Spinal cord (tissue), 10 donors: ENCODE measurements around the gene NOL4L. TPM values are rescaled to one million over a fixed set of nuclear protein-coding genes. Genes with fewer than 3 reads are reported as not detected.

Source experiments
- DNase-seq, 6 donors: peaks; one replicate each; pipeline versions ENCODE4 v3.0.0 to v3.0.0-alpha.2; 2013 to 2015; ENCODE audit warnings: low spot score in 6 of 6, low read depth in 4 of 6
- H3K27ac ChIP-seq: one replicate; pipeline ENCODE4 v1.5.1; 2013; ENCODE audit warnings: low read depth, low read length, control low read depth
- H3K27me3 ChIP-seq: one replicate; pipeline ENCODE4 v1.6.1; 2013; ENCODE audit warnings: low read length; ENCODE audit not compliant: control insufficient read depth, insufficient read depth
- H3K36me3 ChIP-seq: one replicate; pipeline ENCODE4 v1.6.1; 2013; ENCODE audit warnings: low read length; ENCODE audit not compliant: control insufficient read depth, insufficient read depth
- H3K4me1 ChIP-seq: one replicate; pipeline ENCODE4 v1.6.1; 2013; ENCODE audit warnings: low read length; ENCODE audit not compliant: control insufficient read depth, insufficient read depth
- H3K4me3 ChIP-seq: one replicate; pipeline ENCODE4 v1.5.1; 2013; ENCODE audit warnings: low read depth, low read length, control low read depth
- H3K9me3 ChIP-seq: one replicate; pipeline ENCODE4 v1.6.1; 2013; ENCODE audit warnings: low read length; ENCODE audit not compliant: control insufficient read depth, insufficient read depth
- WGBS: methylation state at CpG from one replicate; pipeline ENCODE4 v1.1.5; 2013; ENCODE audit warnings: missing lambda C conversion rate; ENCODE audit not compliant: insufficient coverage; 5-methylcytosine and 5-hydroxymethylcytosine counted together
- polyA plus RNA-seq, 2 donors: library from polyadenylated mRNA; unstranded; fragments of 120-200 nt; gene quantifications; one replicate each; pipeline ENCODE4 v1.2.1, GENCODE V29; 2013; ENCODE audit not compliant: insufficient read length in 2 of 2
- total RNA-seq, 2 donors: library from RNA; depleted of rRNA in 1 of 2; stranded (reverse); fragments of 120-200 nt in 1 of 2; fragments of >200 nt in 1 of 2; gene quantifications; one replicate each; pipeline versions ENCODE4 v1.2.3 to v1.2.4, GENCODE V29; 2013 to 2014
- donor health status: healthy.

The NOL4L gene
- total and polyA plus RNA-seq, 4 donors, result 13.3 to 67.6 (median 44.5) TPM

GRCh38 chr20:32607727-32608663 is 22.9 kb upstream of the NOL4L start:
- H3K9me3 ChIP-seq, result no peaks in the 10 kb centered on the region
- DNase-seq, result no peak
- H3K4me3 ChIP-seq, result no peak overlapping the region
- H3K4me1 ChIP-seq, result peaks cover 44% of the 10 kb centered on the region
- H3K36me3 ChIP-seq, result peaks cover 3% of the 10 kb centered on the region
- peaks cover 5% of the 10 kb centered on the region for H3K27me3 ChIP-seq
- WGBS, result 75% methylated on average over 19 of the region's 22 CpGs
- no peak overlapping the region for H3K27ac ChIP-seq

GRCh38 chr20:32607324-32607723 is 22.2 kb upstream of the NOL4L start:
- Histone ChIP-seq H3K36me3 (peaks cover 3% of the 10 kb centered on the region), H3K4me1 (peaks cover 42% of the 10 kb centered on the region), H3K27me3 (peaks cover 5% of the 10 kb centered on the region), H3K4me3 (no peak overlapping the region), H3K9me3 (no peaks in the 10 kb centered on the region), H3K27ac (no peak overlapping the region)
- DNase-seq, result no peak
- WGBS, result 77% methylated on average over 8 of the region's 8 CpGs

GRCh38 chr20:32606790-32607189 is 21.7 kb upstream of the NOL4L start:
- H3K9me3 ChIP-seq, result no peaks in the 10 kb centered on the region
- H3K27ac ChIP-seq, result no peak overlapping the region
- DNase-seq, result no peak
- H3K4me3 ChIP-seq, result no peak overlapping the region
- peaks cover 3% of the 10 kb centered on the region for H3K36me3 ChIP-seq
- H3K27me3 ChIP-seq, result peaks cover 5% of the 10 kb centered on the region
- H3K4me1 ChIP-seq, result peaks cover 37% of the 10 kb centered on the region
- 100% methylated on average over 1 of the region's 1 CpG for WGBS

- H3K9me3 ChIP-seq, result no peaks in the 10 kb centered on the region
- H3K4me1 ChIP-seq, result peaks cover 30% of the 10 kb centered on the region
- DNase-seq, result no peak
- H3K27ac ChIP-seq, result no peak overlapping the region
- H3K27me3 ChIP-seq, result peaks cover 5% of the 10 kb centered on the region
- H3K36me3 ChIP-seq, result peaks cover 3% of the 10 kb centered on the region
- no peak overlapping the region for H3K4me3 ChIP-seq
- 60% methylated on average over 8 of the region's 8 CpGs for WGBS
Observed at GRCh38 chr20:32606107-32606506, 21.0 kb upstream of the NOL4L start.

DNA sequence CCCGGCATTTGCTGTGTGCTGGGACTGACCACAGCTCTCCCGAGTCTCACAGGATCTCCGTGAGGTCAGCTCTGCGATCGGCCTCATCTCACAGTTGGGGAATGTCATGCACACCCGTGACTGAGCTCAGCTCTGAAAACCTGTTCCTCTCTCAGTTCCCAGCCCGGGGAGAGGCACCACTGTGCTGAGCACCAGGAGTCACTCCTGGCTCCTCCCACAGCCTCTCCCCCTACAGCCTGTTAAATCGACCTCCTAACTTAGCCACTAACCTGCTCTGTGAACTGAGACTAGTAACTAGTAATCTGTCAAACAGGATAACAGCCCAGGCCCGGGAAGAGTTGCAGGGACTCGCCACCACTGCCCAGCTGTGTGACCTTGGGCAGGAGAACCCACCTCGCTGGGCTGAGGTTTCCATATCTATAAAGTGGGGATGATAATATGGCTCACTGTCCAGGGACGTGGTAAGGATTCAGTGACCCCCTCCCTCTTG is 20.1 kb upstream of the NOL4L start:
- Histone ChIP-seq H3K9me3 (no peaks in the 10 kb centered on the region), H3K27me3 (peaks cover 5% of the 10 kb centered on the region), H3K27ac (no peak overlapping the region), H3K4me3 (no peak overlapping the region), H3K4me1 (peaks cover 22% of the 10 kb centered on the region), H3K36me3 (peaks cover 3% of the 10 kb centered on the region)
- WGBS, result 37% methylated on average over 8 of the region's 12 CpGs
- no peak for DNase-seq

DNA sequence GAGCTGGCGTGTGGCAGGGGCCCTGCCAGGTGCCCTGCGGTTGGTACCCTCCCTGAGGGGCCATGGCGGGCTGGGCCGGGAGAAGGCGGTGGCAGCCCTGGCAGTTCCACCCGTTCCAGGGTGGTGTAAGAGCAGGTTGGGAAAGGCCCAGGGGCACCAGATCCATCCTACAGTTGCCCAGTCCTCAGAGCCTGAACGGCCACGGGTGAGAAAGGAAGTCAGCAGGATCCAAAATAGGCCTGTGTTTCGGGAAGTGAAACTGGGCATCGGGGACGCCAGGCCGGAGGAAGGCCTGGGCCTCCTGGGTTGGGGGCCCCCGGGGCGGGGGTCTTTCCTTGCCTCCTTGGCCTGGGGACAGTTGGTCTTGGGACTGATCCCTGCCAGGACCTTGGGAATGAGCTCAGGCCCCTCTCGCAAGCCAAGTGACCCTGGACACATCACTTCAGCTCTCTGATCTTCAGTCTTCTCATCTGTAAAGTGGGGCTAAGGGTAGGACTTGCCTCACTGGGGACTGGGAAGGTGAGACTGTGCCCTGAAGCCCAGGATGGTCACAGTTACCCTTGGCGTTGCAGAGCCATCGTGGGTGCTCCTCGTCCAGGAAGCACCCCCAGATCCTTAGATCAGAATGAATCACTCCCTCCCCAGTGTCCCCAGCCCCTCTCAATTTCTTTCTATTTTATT is 18.1 kb upstream of the NOL4L start:
- no peak for DNase-seq
- Histone ChIP-seq H3K36me3 (peaks cover 3% of the 10 kb centered on the region), H3K27me3 (peaks cover 5% of the 10 kb centered on the region), H3K9me3 (no peaks in the 10 kb centered on the region), H3K4me1 (peaks cover 18% of the 10 kb centered on the region), H3K4me3 (no peak overlapping the region), H3K27ac (no peak overlapping the region)
- WGBS, result 88% methylated on average over 11 of the region's 18 CpGs

DNA sequence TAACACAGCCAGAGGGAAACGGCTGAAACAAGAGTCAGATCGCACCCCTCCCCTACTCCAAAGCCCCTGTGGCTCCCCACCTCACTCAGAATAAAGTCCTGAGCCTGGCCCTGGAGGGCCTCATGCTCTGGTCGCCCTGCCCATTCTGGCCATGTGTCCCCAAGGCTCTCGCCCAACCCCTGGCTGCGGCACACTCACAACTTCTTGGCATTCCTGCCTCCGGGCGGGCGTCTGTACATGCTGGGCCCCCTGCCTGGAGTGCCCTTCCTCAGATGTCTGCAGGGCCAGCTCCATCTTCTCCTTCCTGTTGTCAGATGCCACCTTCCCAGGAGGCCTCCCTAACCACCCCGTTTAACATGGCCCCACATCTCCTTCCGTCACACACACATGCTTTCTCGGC is 17.1 kb upstream of the NOL4L start:
- Histone ChIP-seq H3K27me3 (peaks cover 5% of the 10 kb centered on the region), H3K27ac (no peak overlapping the region), H3K36me3 (no peaks in the 10 kb centered on the region), H3K4me3 (no peak overlapping the region), H3K4me1 (peaks cover 9% of the 10 kb centered on the region), H3K9me3 (no peaks in the 10 kb centered on the region)
- no peak for DNase-seq
- 74% methylated on average over 11 of the region's 11 CpGs for WGBS

DNA sequence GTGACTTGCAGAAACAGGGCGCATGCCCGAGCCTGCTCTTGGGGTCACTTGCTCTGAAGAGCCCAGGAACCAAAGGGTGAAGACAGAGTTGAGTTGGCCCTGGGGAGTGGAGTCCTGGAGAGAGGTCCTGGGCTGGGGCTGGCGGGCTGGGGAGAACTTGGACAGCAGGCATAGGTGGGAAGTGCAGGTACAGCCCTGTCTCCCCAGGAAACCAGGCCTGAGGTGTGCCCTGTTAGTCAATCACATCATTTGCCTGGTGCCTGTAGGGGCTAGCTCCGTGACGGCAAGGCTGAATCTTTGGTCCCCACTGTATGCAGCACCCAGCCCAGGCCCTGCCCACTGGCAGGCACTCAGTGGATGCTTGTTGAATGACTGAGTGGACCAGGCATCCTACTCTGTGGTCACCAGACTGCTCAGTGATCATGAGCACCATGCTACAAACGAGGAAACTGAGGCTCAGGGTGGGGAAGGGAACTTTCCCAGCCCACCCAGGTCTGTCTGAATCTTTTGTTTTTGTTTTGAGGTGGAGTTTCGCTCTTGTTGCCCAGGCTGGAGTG is 15.6 kb upstream of the NOL4L start:
- Histone ChIP-seq H3K4me1 (peaks cover 7% of the 10 kb centered on the region), H3K36me3 (no peaks in the 10 kb centered on the region), H3K4me3 (no peak overlapping the region), H3K27me3 (peaks cover 5% of the 10 kb centered on the region), H3K27ac (no peak overlapping the region), H3K9me3 (no peaks in the 10 kb centered on the region)
- no peak for DNase-seq
- WGBS, result 90% methylated on average over 7 of the region's 7 CpGs

DNA sequence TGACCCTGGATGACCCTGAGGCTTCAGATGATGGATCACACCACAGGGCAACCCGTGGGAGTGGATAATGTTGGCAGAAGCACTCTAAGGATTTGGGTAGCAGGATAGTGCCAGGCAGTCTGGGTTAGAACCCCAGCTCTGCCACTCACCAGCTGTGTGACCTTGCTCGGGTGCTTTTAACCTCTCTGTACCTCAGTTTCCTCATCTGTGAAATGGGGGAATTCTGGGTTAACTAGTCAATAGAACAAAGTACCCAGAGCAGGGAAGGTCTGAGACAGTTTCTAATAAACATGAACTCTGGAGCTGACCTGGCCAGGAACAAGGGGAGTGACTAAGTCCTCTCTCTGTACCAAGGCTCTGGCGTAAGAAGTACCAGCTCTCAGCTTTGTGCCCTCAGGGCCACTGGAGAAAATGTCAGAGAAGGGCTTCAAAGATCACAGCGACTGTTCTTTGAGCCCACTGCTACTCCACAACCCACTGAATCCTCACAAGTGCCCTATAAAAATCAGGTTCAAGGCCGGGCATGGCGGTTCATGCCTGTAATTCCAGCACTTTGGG is 14.7 kb upstream of the NOL4L start:
- no peak for DNase-seq
- H3K27me3 ChIP-seq, result peaks cover 2% of the 10 kb centered on the region
- H3K4me3 ChIP-seq, result no peak overlapping the region
- 89% methylated on average over 6 of the region's 6 CpGs for WGBS
- no peak overlapping the region for H3K27ac ChIP-seq
- no peaks in the 10 kb centered on the region for H3K36me3 ChIP-seq
- no peaks in the 10 kb centered on the region for H3K9me3 ChIP-seq
- H3K4me1 ChIP-seq, result peaks cover 4% of the 10 kb centered on the region
